H9 (cell line): ENCODE measurements around the gene LYSMD4. TPM values are rescaled to one million over a fixed set of nuclear protein-coding genes. Genes with fewer than 3 reads are reported as not detected.

Experiments
- DNase-seq: peaks from one replicate; pipeline ENCODE4 v3.0.0-alpha.2; 2017
- H2AFZ ChIP-seq: one replicate; pipeline ENCODE4 v1.6.1; 2013; ENCODE audit warnings: mild to moderate bottlenecking, low read length, control low read depth, moderate library complexity
- H2AK5ac ChIP-seq: 2 replicates; pipeline ENCODE4 v1.6.1; 2013; ENCODE audit warnings: low read length, control low read depth, mixed read lengths; ENCODE audit not compliant: insufficient read length
- H2BK120ac ChIP-seq: one replicate; pipeline ENCODE4 v1.6.1; 2013; ENCODE audit warnings: low read depth, mild to moderate bottlenecking, low read length, control low read depth, inconsistent platforms; ENCODE audit not compliant: poor library complexity, severe bottlenecking
- H2BK12ac ChIP-seq: 2 replicates; pipeline ENCODE4 v1.6.1; 2013; ENCODE audit warnings: low read length, control low read depth, mixed read lengths, low read depth; ENCODE audit not compliant: insufficient read length
- H2BK15ac ChIP-seq: 2 replicates; pipeline ENCODE4 v1.6.1; 2013; ENCODE audit warnings: low read depth, low read length, control low read depth
- H2BK20ac ChIP-seq: one replicate; pipeline ENCODE4 v1.6.1; 2013; ENCODE audit warnings: low read depth, mild to moderate bottlenecking, low read length, control low read depth, inconsistent platforms; ENCODE audit not compliant: poor library complexity, severe bottlenecking
- H2BK5ac ChIP-seq: 2 replicates; pipeline ENCODE4 v1.6.1; 2013; ENCODE audit warnings: low read length, control low read depth, mixed read lengths; ENCODE audit not compliant: insufficient read length
- H3K14ac ChIP-seq: 2 replicates; pipeline ENCODE4 v1.6.1; 2013; ENCODE audit warnings: low read length, control low read depth; ENCODE audit not compliant: insufficient read depth
- H3K18ac ChIP-seq: 2 replicates; pipeline ENCODE4 v1.6.1; 2013; ENCODE audit warnings: low read depth, mild to moderate bottlenecking, mixed read lengths, low read length, control low read depth; ENCODE audit not compliant: insufficient read length
- H3K23ac ChIP-seq: 2 replicates; pipeline ENCODE4 v1.6.1; 2013; ENCODE audit warnings: low read length, control low read depth, mixed read lengths, low read depth; ENCODE audit not compliant: insufficient read length
- H3K23me2 ChIP-seq: 2 replicates; pipeline ENCODE4 v1.6.1; 2013; ENCODE audit warnings: low read depth, mild to moderate bottlenecking, mixed read lengths, low read length, control low read depth; ENCODE audit not compliant: insufficient read length, poor library complexity, severe bottlenecking
- H3K27ac ChIP-seq: 2 replicates; pipeline ENCODE4 v1.5.1; 2013; ENCODE audit warnings: low read length, control low read depth, mixed read lengths, low read depth; ENCODE audit not compliant: insufficient read length
- H3K27me3 ChIP-seq: 2 replicates; pipeline ENCODE4 v1.6.1; 2013; ENCODE audit warnings: low read length, control low read depth, inconsistent platforms; ENCODE audit not compliant: insufficient read depth
- H3K4ac ChIP-seq: 2 replicates; pipeline ENCODE4 v1.6.1; 2013; ENCODE audit warnings: low read depth, mild to moderate bottlenecking, control low read depth, inconsistent platforms, low read length, moderate library complexity
- H3K4me1 ChIP-seq: 2 replicates; pipeline ENCODE4 v1.6.1; 2013; ENCODE audit warnings: low read length, control low read depth, inconsistent platforms; ENCODE audit not compliant: insufficient read depth
- H3K4me2 ChIP-seq: 2 replicates; pipeline ENCODE4 v1.6.1; 2013; ENCODE audit warnings: low read length, control low read depth, mixed read lengths; ENCODE audit not compliant: insufficient read length, insufficient read depth
- H3K56ac ChIP-seq: 2 replicates; pipeline ENCODE4 v1.6.1; 2013; ENCODE audit warnings: low read depth, mild to moderate bottlenecking, mixed read lengths, low read length, control low read depth; ENCODE audit not compliant: insufficient read length
- H3K79me1 ChIP-seq: 2 replicates; pipeline ENCODE4 v1.6.1; 2013; ENCODE audit warnings: low read depth, mild to moderate bottlenecking, moderate library complexity, low read length, control low read depth, inconsistent platforms; ENCODE audit not compliant: insufficient read depth, poor library complexity, severe bottlenecking
- H3K79me2 ChIP-seq: 2 replicates; pipeline ENCODE4 v1.6.1; 2013; ENCODE audit warnings: low read length, control low read depth, inconsistent platforms; ENCODE audit not compliant: insufficient read depth
- H3K9ac ChIP-seq: 2 replicates; pipeline ENCODE4 v1.6.1; 2013; ENCODE audit warnings: low read length, control low read depth, mixed read lengths; ENCODE audit not compliant: insufficient read length; ENCODE audit errors: extremely low read depth
- H3K9me3 ChIP-seq: one replicate; pipeline ENCODE4 v1.6.1; 2013; ENCODE audit warnings: low read depth, low read length, inconsistent platforms; ENCODE audit not compliant: control insufficient read depth
- H3T11ph ChIP-seq: one replicate; pipeline ENCODE4 v1.6.1; 2013; ENCODE audit warnings: mild to moderate bottlenecking, low read length, control low read depth, inconsistent platforms
- H4K20me1 ChIP-seq: one replicate; pipeline ENCODE4 v1.6.1; 2013; ENCODE audit not compliant: control insufficient read depth, insufficient read length, insufficient read depth
- H4K5ac ChIP-seq: 2 replicates; pipeline ENCODE4 v1.6.1; 2013; ENCODE audit warnings: low read depth, mild to moderate bottlenecking, mixed read lengths, low read length, control low read depth; ENCODE audit not compliant: insufficient read length
- H4K8ac ChIP-seq: replicated peaks from 2 replicates; pipeline ENCODE4 v1.6.1; 2013; ENCODE audit warnings: low read length, control low read depth, mixed read lengths, low read depth; ENCODE audit not compliant: insufficient read length
- H4K91ac ChIP-seq: 2 replicates; pipeline ENCODE4 v1.6.1; 2013; ENCODE audit warnings: low read depth, mild to moderate bottlenecking, moderate library complexity, mixed read lengths, low read length, control low read depth; ENCODE audit not compliant: insufficient read length
- H3K27ac Mint-ChIP-seq, 3 experiments: 2 replicates in 2 of 3; 3 replicates in 1 of 3; pipeline ENCODE4 v1.8.0; 2020 to 2021; ENCODE audit warnings: mixed read lengths in 3 of 3, mild to moderate bottlenecking in 1 of 3, moderate library complexity in 1 of 3
- H3K27me3 Mint-ChIP-seq: 2 replicates; pipeline ENCODE4 v1.8.0; 2021; ENCODE audit warnings: low read depth, mild to moderate bottlenecking, moderate library complexity, mixed read lengths
- H3K36me3 Mint-ChIP-seq, 3 experiments: 2 replicates in 2 of 3; 3 replicates in 1 of 3; pipeline ENCODE4 v1.8.0; 2020 to 2021; ENCODE audit warnings: low read depth in 3 of 3, mixed read lengths in 3 of 3; ENCODE audit not compliant: insufficient read depth in 1 of 3
- H3K4me1 Mint-ChIP-seq, 2 experiments: 2 replicates each; pipeline ENCODE4 v1.8.0; 2020; ENCODE audit warnings: mixed read lengths in 2 of 2
- H3K4me3 Mint-ChIP-seq, 2 experiments: 2 replicates in 1 of 2; 3 replicates in 1 of 2; pipeline ENCODE4 v1.8.0; 2020 to 2021; ENCODE audit warnings: mild to moderate bottlenecking in 2 of 2, mixed read lengths in 2 of 2, moderate library complexity in 1 of 2
- H3K9me3 Mint-ChIP-seq, 2 experiments: 2 replicates in 1 of 2; 3 replicates in 1 of 2; pipeline ENCODE4 v1.8.0; 2020; ENCODE audit warnings: mild to moderate bottlenecking in 2 of 2, mixed read lengths in 2 of 2, moderate library complexity in 1 of 2
- CTCF ChIP-seq: fragments of 200-600 bp; sonication (generic); conservative IDR thresholded peaks from 3 replicates; pipeline ENCODE4 v1.8.0; 2021; ENCODE audit warnings: antibody characterized with exemption, mild to moderate bottlenecking
- WGBS: extraction: QIAGEN DNeasy Blood & Tissue Kit; methylation state at CpG from one replicate; pipeline ENCODE4 v1.1.7; 2013; ENCODE audit warnings: missing lambda C conversion rate, low lambda C conversion rate, mixed read lengths; ENCODE audit not compliant: insufficient read length; ENCODE audit errors: extremely low coverage; 5-methylcytosine and 5-hydroxymethylcytosine counted together
- total RNA-seq: library from RNA; stranded (reverse); gene quantifications from 2 replicates; pipeline ENCODE4 v1.2.1, GENCODE V29; 2021

LYSMD4 gene
- total RNA-seq, 1 experiment from 2014 or later, result 10.0 TPM

- Mint-ChIP-seq H3K4me3 (no peak overlapping the region), H3K36me3 (peaks cover 31 to 54% (median 51%) of the 10 kb centered on the region in 3 experiments), H3K9me3 (peaks cover 17 to 21% of the 10 kb centered on the region in 2 experiments), H3K4me1 (no peaks in the 10 kb centered on the region), H3K27ac (no peak overlapping the region), H3K27me3 (no peaks in the 10 kb centered on the region; the same call in 1 of the 2 replicates)
- Histone ChIP-seq H4K20me1 (no peaks in the 10 kb centered on the region), H2BK15ac (no peak overlapping the region), H3K27ac (no peak overlapping the region), H3K4me2 (no peak overlapping the region), H3K9me3 (no peaks in the 10 kb centered on the region), H2AK5ac (no peak overlapping the region), H3K27me3 (no peaks in the 10 kb centered on the region), H2BK120ac (no peak overlapping the region), H3K9ac (no peak overlapping the region), H2BK20ac (no peak overlapping the region), H3K56ac (no peak overlapping the region), H3K4me1 (no peaks in the 10 kb centered on the region), H3K23ac (no peak overlapping the region), H3K23me2 (no peaks in the 10 kb centered on the region), H2BK5ac (no peak overlapping the region), H3K79me1 (no peaks in the 10 kb centered on the region), H3T11ph (no peak overlapping the region), H3K79me2 (no peaks in the 10 kb centered on the region), H4K91ac (no peak overlapping the region), H4K5ac (no peak overlapping the region), H3K14ac (no peak overlapping the region), H3K18ac (no peak overlapping the region), H4K8ac (no peak overlapping the region), H2AFZ (no peak overlapping the region), H2BK12ac (no peak overlapping the region), H3K4ac (no peak overlapping the region)
- no peak for TF ChIP-seq CTCF
- DNase-seq, result no peak
- no CpG with 5 or more reads among the region's 1 CpG for WGBS
These were observed 51.2 kb downstream of the LYSMD4 start for GRCh38 chr15:99681990-99682389.
